ENCODE measurements around the gene SGO1. TPM values are rescaled to one million over a fixed set of nuclear protein-coding genes. Genes with fewer than 3 reads are reported as not detected.

The SGO1 gene
- polyA plus RNA-seq, 1 donor (not counting 4 experiments of a cell fraction or from before 2014, with no cell fraction given) = 3.4 TPM

- Histone ChIP-seq H3K36me3 (ENCODE audit: control insufficient read depth in 2 of 2, extremely low read depth in 1 of 2, insufficient read depth in 2 of 2, low read length in 2 of 2) (no peaks in the 10 kb centered on the region), H3K27ac (ENCODE audit: control insufficient read depth, insufficient read depth, low read length) (no peak overlapping the region), H3K79me2 (ENCODE audit: control insufficient read depth, insufficient read depth, low read length) (no peaks in the 10 kb centered on the region), H4K20me1 (ENCODE audit: control insufficient read depth, extremely low read depth, insufficient read depth, low read length) (no peaks in the 10 kb centered on the region), H2AFZ (ENCODE audit: control insufficient read depth, low read length) (no peak overlapping the region), H3K4me2 (ENCODE audit: control insufficient read depth, extremely low read depth, insufficient read depth, low read depth, low read length) (no peak overlapping the region), H3K9me1 (ENCODE audit: control insufficient read depth, extremely low read depth, insufficient read depth, low read length) (no peaks in the 10 kb centered on the region), H3K4me1 (ENCODE audit: control insufficient read depth, extremely low read depth, insufficient read depth, low read length) (no peaks in the 10 kb centered on the region), H3K9ac (ENCODE audit: control insufficient read depth, extremely low read depth, insufficient read depth, low read length) (no peak overlapping the region), H3K27me3 (ENCODE audit: control insufficient read depth, extremely low read depth, insufficient read depth, low read length) (no peaks in the 10 kb centered on the region), H3K4me3 (ENCODE audit: control insufficient read depth in 2 of 3, extremely low read depth in 1 of 3, insufficient read depth in 2 of 3, low read depth in 1 of 3, low read length in 3 of 3) (no peak overlapping the region), H3K9me3 (ENCODE audit: control insufficient read depth, low read depth, low read length) (no peaks in the 10 kb centered on the region)
- no peak for TF ChIP-seq EZH2 (IDR thresholded peaks at IDR 0.05; ENCODE audit: low read length)
- peak; percentile 23 to 32 (median 25) for TF ChIP-seq CTCF (optimal IDR thresholded peaks at IDR 0.05 in 1 of 3, IDR thresholded peaks at IDR 0.05 in 1 of 3, conservative IDR thresholded peaks at IDR 0.05 in 1 of 3; ENCODE audit: extremely low read depth in 1 of 3, insufficient read depth in 2 of 3, low read length in 3 of 3)
- FAIRE-seq = no peak
- dilution Hi-C loops (cut with MboI; ENCODE audit: extremely low pct_ligation_motif_present, low sequenced_read_pairs) = no loop called here
- no peak for DNase-seq (ENCODE audit: low read depth, low spot score)
Measured at GRCh38 chr3:20225769-20226168, 39.8 kb upstream of the SGO1 start.

GRCh38 chr3:20222274-20222673, 36.3 kb upstream of the SGO1 start:
- TF ChIP-seq EZH2 (IDR thresholded peaks at IDR 0.05; ENCODE audit: low read length) (no peak), CTCF (optimal IDR thresholded peaks at IDR 0.05 in 1 of 3, IDR thresholded peaks at IDR 0.05 in 1 of 3, conservative IDR thresholded peaks at IDR 0.05 in 1 of 3; ENCODE audit: extremely low read depth in 1 of 3, insufficient read depth in 2 of 3, low read length in 3 of 3) (no peak)
- FAIRE-seq (no peak), DNase-seq (ENCODE audit: low read depth, low spot score) (no peak)
- H3K79me2 ChIP-seq (ENCODE audit: control insufficient read depth, insufficient read depth, low read length) = no peaks in the 10 kb centered on the region
- no peaks in the 10 kb centered on the region for H3K27me3 ChIP-seq (ENCODE audit: control insufficient read depth, extremely low read depth, insufficient read depth, low read length)
- no peaks in the 10 kb centered on the region for H3K9me1 ChIP-seq (ENCODE audit: control insufficient read depth, extremely low read depth, insufficient read depth, low read length)
- H3K9me3 ChIP-seq (ENCODE audit: control insufficient read depth, low read depth, low read length) = no peaks in the 10 kb centered on the region
- H2AFZ ChIP-seq (ENCODE audit: control insufficient read depth, low read length) = no peak overlapping the region
- no peaks in the 10 kb centered on the region for H4K20me1 ChIP-seq (ENCODE audit: control insufficient read depth, extremely low read depth, insufficient read depth, low read length)
- H3K9ac ChIP-seq (ENCODE audit: control insufficient read depth, extremely low read depth, insufficient read depth, low read length) = no peak overlapping the region
- no peaks in the 10 kb centered on the region for H3K36me3 ChIP-seq (ENCODE audit: control insufficient read depth in 2 of 2, extremely low read depth in 1 of 2, insufficient read depth in 2 of 2, low read length in 2 of 2)
- H3K4me2 ChIP-seq (ENCODE audit: control insufficient read depth, extremely low read depth, insufficient read depth, low read depth, low read length) = no peak overlapping the region
- dilution Hi-C loops (cut with MboI; ENCODE audit: extremely low pct_ligation_motif_present, low sequenced_read_pairs) = no loop called here
- no peak overlapping the region for H3K27ac ChIP-seq (ENCODE audit: control insufficient read depth, insufficient read depth, low read length)
- H3K4me3 ChIP-seq (ENCODE audit: control insufficient read depth in 2 of 3, extremely low read depth in 1 of 3, insufficient read depth in 2 of 3, low read depth in 1 of 3, low read length in 3 of 3) = no peak overlapping the region
- no peaks in the 10 kb centered on the region for H3K4me1 ChIP-seq (ENCODE audit: control insufficient read depth, extremely low read depth, insufficient read depth, low read length)

Data from keratinocyte (primary cell).